Sigmoid colon (tissue), 7 donors: Measurements from ENCODE around the gene POLE. TPM values are rescaled to one million over a fixed set of nuclear protein-coding genes. Genes with fewer than 3 reads are reported as not detected.

ENCODE experiments used
- DNase-seq: peaks from one replicate; pipeline ENCODE4 v3.0.0-alpha.2; 2019
- H3K27ac ChIP-seq, 4 donors: fragments of 200-600 bp; sonication (generic); one replicate each; pipeline ENCODE4 v1.5.1; 2016 to 2019; ENCODE audit warnings: mild to moderate bottlenecking in 1 of 4
- H3K27me3 ChIP-seq, 3 donors: fragments of 200-600 bp; sonication (generic); one replicate each; pipeline ENCODE4 v1.5.1; 2019; ENCODE audit warnings: mild to moderate bottlenecking in 1 of 3
- H3K36me3 ChIP-seq, 4 donors: fragments of 200-600 bp; sonication (generic); one replicate each; pipeline ENCODE4 v1.5.1; 2016 to 2019
- H3K4me1 ChIP-seq, 4 donors: fragments of 200-600 bp; sonication (generic); one replicate each; pipeline ENCODE4 v1.5.1; 2017 to 2019
- H3K4me3 ChIP-seq, 4 donors: fragments of 200-600 bp; sonication (generic); one replicate each; pipeline ENCODE4 v1.5.1; 2017 to 2019; ENCODE audit warnings: mild to moderate bottlenecking in 2 of 4, moderate library complexity in 1 of 4
- H3K9me3 ChIP-seq, 4 donors: fragments of 200-600 bp in 3 of 4; sonication (generic) in 3 of 4; one replicate each; pipeline versions ENCODE4 v1.5.1 to v1.6.1; 2013 to 2019
- CTCF ChIP-seq, 4 experiments: fragments of 450-650 bp in 3 of 4; fragments of 200-600 bp in 1 of 4; IDR thresholded peaks; one replicate each; pipeline ENCODE4 v1.5.1; 2016 to 2019; ENCODE audit warnings: antibody characterized with exemption in 4 of 4, mild to moderate bottlenecking in 3 of 4, moderate library complexity in 2 of 4
- EP300 ChIP-seq, 4 donors: sonication (generic); formaldehyde crosslinking; IDR thresholded peaks; one replicate each; pipeline ENCODE4 v1.6.1; 2017; ENCODE audit warnings: antibody characterized with exemption in 4 of 4
- POLR2A ChIP-seq, 2 donors: fragments of 450-650 bp; IDR thresholded peaks; one replicate each; pipeline ENCODE4 v1.6.1; 2016; ENCODE audit warnings: antibody characterized with exemption in 2 of 2, mild to moderate bottlenecking in 2 of 2, moderate library complexity in 2 of 2
- POLR2AphosphoS5 ChIP-seq, 4 donors: sonication (generic); formaldehyde crosslinking; IDR thresholded peaks; one replicate each; pipeline ENCODE4 v1.6.1; 2017; ENCODE audit warnings: antibody characterized with exemption in 4 of 4
- WGBS, 2 donors: extraction: QIAGEN DNeasy Blood & Tissue Kit; methylation state at CpG; one replicate each; pipeline ENCODE4 v1.1.7; 2013; 5-methylcytosine and 5-hydroxymethylcytosine counted together
- intact Hi-C: fragments of 100-400 bp; cut with DNase I; formaldehyde crosslinking; loops from one replicate; pipeline ENCODE4 v1.15.1; 2023
- polyA plus RNA-seq, 3 donors: library from polyadenylated mRNA; stranded (reverse); fragments of 200-250 nt; gene quantifications; one replicate each; pipeline ENCODE4 v1.2.3, GENCODE V29; 2013
- total RNA-seq, 4 donors: library from RNA; depleted of rRNA; stranded (reverse); fragments of >200 nt; gene quantifications; one replicate each; pipeline ENCODE4 v1.1.0, GENCODE V29; 2016
- donor health status: healthy with polysubstance abuse.
- donor health status: Bipolar disorder and iron deficiency.
- donor health status: healthy.

The POLE gene
- total and polyA plus RNA-seq, 7 donors: 11.1 to 37.4 (median 32.9) TPM

- Histone ChIP-seq H3K9me3 (no peaks in the 10 kb centered on the region), H3K36me3 (no peaks in the 10 kb centered on the region), H3K4me3 (peak overlapping the region in 2 of 4 donors; percentile 17 to 25), H3K4me1 (peaks cover 0 to 9% (median 6%) of the 10 kb centered on the region in 4 donors), H3K27me3 (peaks cover 0 to 5% (median 0%) of the 10 kb centered on the region in 3 donors), H3K27ac (no peak overlapping the region)
- WGBS, 2 donors: 17 to 75% methylated on average over 18 of the region's 18 CpGs
- DNase-seq: no peak
- intact Hi-C loops: no loop called here
- TF ChIP-seq EP300 (IDR thresholded peaks at IDR 0.05) (no peak), POLR2AphosphoS5 (IDR thresholded peaks at IDR 0.05) (no peak), POLR2A (IDR thresholded peaks at IDR 0.05) (no peak), CTCF (IDR thresholded peaks at IDR 0.05) (no peak)
These were observed 93.6 kb downstream of the POLE start for GRCh38 chr12:132593521-132593920.

- Histone ChIP-seq H3K4me1 (peaks cover 0 to 9% (median 6%) of the 10 kb centered on the region in 4 donors), H3K27ac (no peak overlapping the region), H3K27me3 (peaks cover 0 to 5% (median 0%) of the 10 kb centered on the region in 3 donors), H3K36me3 (no peaks in the 10 kb centered on the region), H3K4me3 (no peak overlapping the region), H3K9me3 (no peaks in the 10 kb centered on the region)
- no peak for TF ChIP-seq POLR2AphosphoS5 (IDR thresholded peaks at IDR 0.05)
- WGBS, 2 donors: 71 to 87% methylated on average over 21 of the region's 21 CpGs
- intact Hi-C loops: no loop called here
- no peak for DNase-seq
These were observed 94.1 kb downstream of the POLE start for GRCh38 chr12:132593071-132593470.

- Histone ChIP-seq H3K27ac (no peak overlapping the region), H3K27me3 (peaks cover 0 to 5% (median 0%) of the 10 kb centered on the region in 3 donors), H3K36me3 (no peaks in the 10 kb centered on the region), H3K9me3 (no peaks in the 10 kb centered on the region), H3K4me3 (no peak overlapping the region), H3K4me1 (peaks cover 0 to 8% (median 5%) of the 10 kb centered on the region in 4 donors)
- intact Hi-C loops: no loop called here
- DNase-seq: no peak
- 88 to 91% methylated on average over 38 of the region's 38 CpGs for WGBS, 2 donors
- TF ChIP-seq POLR2A (IDR thresholded peaks at IDR 0.05) (no peak), CTCF (IDR thresholded peaks at IDR 0.05) (no peak), EP300 (IDR thresholded peaks at IDR 0.05) (no peak), POLR2AphosphoS5 (IDR thresholded peaks at IDR 0.05) (no peak)
These were observed 94.7 kb downstream of the POLE start for GRCh38 chr12:132592282-132592970.

GRCh38 chr12:132591107-132591935 is 95.8 kb downstream of the POLE start:
- Histone ChIP-seq H3K36me3 (no peaks in the 10 kb centered on the region), H3K27ac (no peak overlapping the region), H3K4me1 (peaks cover 0 to 8% (median 5%) of the 10 kb centered on the region in 4 donors), H3K4me3 (no peak overlapping the region), H3K9me3 (no peaks in the 10 kb centered on the region), H3K27me3 (peaks cover 0 to 3% (median 0%) of the 10 kb centered on the region in 3 donors)
- no peak for DNase-seq
- intact Hi-C loops: no loop called here
- WGBS, 2 donors: 93 to 95% methylated on average over 45 of the region's 45 CpGs
- no peak for TF ChIP-seq CTCF (IDR thresholded peaks at IDR 0.05)
- TF ChIP-seq POLR2A (IDR thresholded peaks at IDR 0.05): no peak
- TF ChIP-seq POLR2AphosphoS5 (IDR thresholded peaks at IDR 0.05): no peak
- no peak for TF ChIP-seq EP300 (IDR thresholded peaks at IDR 0.05)
